Astrocyte (in vitro differentiated cells and primary cell): Measurements from ENCODE around the gene NOPCHAP1. TPM values are rescaled to one million over a fixed set of nuclear protein-coding genes. Genes with fewer than 3 reads are reported as not detected.

Experiments used
- DNase-seq: peaks from one replicate; pipeline ENCODE4 v3.0.0-alpha.2; 2010; ENCODE audit warnings: low read depth
- FAIRE-seq: peaks from 2 replicates; lab custom pipeline; 2011; peaks lifted over from hg19 to GRCh38; lab: Jason Lieb, UNC
- H2AFZ ChIP-seq: 2 replicates; pipeline ENCODE4 v1.6.0; 2012; ENCODE audit warnings: low read depth, low read length, inconsistent platforms
- H3K27ac ChIP-seq: 2 replicates; pipeline ENCODE4 v1.5.1; 2011; ENCODE audit warnings: low read depth, low read length, inconsistent platforms
- H3K27me3 ChIP-seq: 2 replicates; pipeline ENCODE4 v1.6.0; 2011; ENCODE audit warnings: low read length, inconsistent platforms; ENCODE audit not compliant: insufficient read depth
- H3K36me3 ChIP-seq: 2 replicates; pipeline ENCODE4 v1.5.1; 2011; ENCODE audit warnings: low read length, inconsistent platforms; ENCODE audit not compliant: insufficient read depth
- H3K4me1 ChIP-seq: 2 replicates; pipeline ENCODE4 v1.5.1; 2011; ENCODE audit warnings: low read length, inconsistent platforms; ENCODE audit not compliant: insufficient read depth
- H3K4me2 ChIP-seq: 2 replicates; pipeline ENCODE4 v1.6.0; 2012; ENCODE audit warnings: low read length, inconsistent platforms
- H3K4me3 ChIP-seq: 2 replicates; pipeline ENCODE4 v1.5.1; 2011; ENCODE audit warnings: low read depth, mild to moderate bottlenecking, low read length, inconsistent platforms; ENCODE audit not compliant: insufficient read depth
- H3K79me2 ChIP-seq: 2 replicates; pipeline ENCODE4 v1.6.0; 2012; ENCODE audit warnings: mild to moderate bottlenecking, low read length, inconsistent platforms; ENCODE audit not compliant: insufficient read depth
- H3K9ac ChIP-seq: 2 replicates; pipeline ENCODE4 v1.6.0; 2012; ENCODE audit warnings: mild to moderate bottlenecking, low read length, inconsistent platforms
- H3K9me3 ChIP-seq: 2 replicates; pipeline ENCODE4 v1.5.1; 2012; ENCODE audit warnings: low read depth, mild to moderate bottlenecking, low read length, inconsistent platforms; ENCODE audit not compliant: insufficient read depth
- H4K20me1 ChIP-seq: 2 replicates; pipeline ENCODE4 v1.6.0; 2012; ENCODE audit warnings: low read length, inconsistent platforms; ENCODE audit not compliant: insufficient read depth
- H3K27ac Mint-ChIP-seq: one replicate; pipeline ENCODE4 v1.8.0; 2021; ENCODE audit warnings: mild to moderate bottlenecking, mixed read lengths; ENCODE audit not compliant: unreplicated experiment
- H3K27me3 Mint-ChIP-seq: one replicate; pipeline ENCODE4 v1.8.0; 2021; ENCODE audit warnings: low read depth, mixed read lengths; ENCODE audit not compliant: unreplicated experiment
- H3K36me3 Mint-ChIP-seq: one replicate; pipeline ENCODE4 v1.8.0; 2021; ENCODE audit warnings: low read depth, mixed read lengths; ENCODE audit not compliant: unreplicated experiment
- H3K4me1 Mint-ChIP-seq: one replicate; pipeline ENCODE4 v1.8.0; 2021; ENCODE audit warnings: low read depth, mixed read lengths; ENCODE audit not compliant: unreplicated experiment
- H3K4me3 Mint-ChIP-seq: one replicate; pipeline ENCODE4 v1.8.0; 2021; ENCODE audit warnings: mild to moderate bottlenecking, moderate library complexity, mixed read lengths; ENCODE audit not compliant: unreplicated experiment
- H3K9me3 Mint-ChIP-seq: one replicate; pipeline ENCODE4 v1.8.0; 2021; ENCODE audit warnings: mild to moderate bottlenecking, mixed read lengths; ENCODE audit not compliant: unreplicated experiment
- CTCF ChIP-seq: IDR thresholded peaks from 2 replicates; pipeline ENCODE4 v1.5.1; 2011; ENCODE audit warnings: low read depth, mild to moderate bottlenecking, inconsistent platforms, low read length, moderate library complexity; ENCODE audit not compliant: insufficient read depth
- EZH2 ChIP-seq: IDR thresholded peaks from 2 replicates; pipeline ENCODE4 v1.6.1; 2012; ENCODE audit warnings: mild to moderate bottlenecking, low read length, inconsistent platforms; ENCODE audit not compliant: insufficient read depth
- total RNA-seq: library from RNA; stranded (reverse); gene quantifications from 2 replicates; pipeline ENCODE4 v1.2.1, GENCODE V29; 2021

NOPCHAP1 gene
- total RNA-seq, 1 donor from 2014 or later: 26.8 TPM

GRCh38 chr12:105030820-105031807, 45.0 kb downstream of the NOPCHAP1 start:
- TF ChIP-seq CTCF (no peak), EZH2 (no peak)
- DNase-seq (no peak), FAIRE-seq (no peak)
- no peaks in the 10 kb centered on the region for H3K9me3 ChIP-seq
- Mint-ChIP-seq H3K4me3 (no peak overlapping the region), H3K27me3 (no peaks in the 10 kb centered on the region), H3K36me3 (peaks cover 53% of the 10 kb centered on the region), H3K4me1 (no peaks in the 10 kb centered on the region), H3K9me3 (no peaks in the 10 kb centered on the region), H3K27ac (no peak overlapping the region)
- H4K20me1 ChIP-seq: no peaks in the 10 kb centered on the region
- no peaks in the 10 kb centered on the region for H3K4me1 ChIP-seq
- no peak overlapping the region for H3K27ac ChIP-seq
- peaks cover 28% of the 10 kb centered on the region for H3K36me3 ChIP-seq
- H3K27me3 ChIP-seq: no peaks in the 10 kb centered on the region
- H3K79me2 ChIP-seq: no peaks in the 10 kb centered on the region
- no peak overlapping the region for H3K4me3 ChIP-seq
- no peak overlapping the region for H3K4me2 ChIP-seq
- H2AFZ ChIP-seq: no peak overlapping the region
- H3K9ac ChIP-seq: no peak overlapping the region

- peaks cover 46% of the 10 kb centered on the region for H3K36me3 Mint-ChIP-seq
- no peak for FAIRE-seq
Measured at GRCh38 chr12:105032703-105033357, 46.7 kb downstream of the NOPCHAP1 start.

More at GRCh38 chr12:105032703-105033357, 46.7 kb downstream of the NOPCHAP1 start:
- H3K79me2 ChIP-seq: no peaks in the 10 kb centered on the region
- no peaks in the 10 kb centered on the region for H3K9me3 ChIP-seq
- H3K27me3 ChIP-seq: no peaks in the 10 kb centered on the region
- Mint-ChIP-seq H3K4me3 (no peak overlapping the region), H3K9me3 (no peaks in the 10 kb centered on the region), H3K27me3 (no peaks in the 10 kb centered on the region), H3K4me1 (peaks cover 2% of the 10 kb centered on the region), H3K27ac (no peak overlapping the region)
- H3K9ac ChIP-seq: no peak overlapping the region
- no peak overlapping the region for H3K27ac ChIP-seq
- no peak for DNase-seq
- H3K4me3 ChIP-seq: no peak overlapping the region
- no peak overlapping the region for H3K4me2 ChIP-seq
- no peaks in the 10 kb centered on the region for H4K20me1 ChIP-seq
- H3K36me3 ChIP-seq: peaks cover 24% of the 10 kb centered on the region
- H3K4me1 ChIP-seq: no peaks in the 10 kb centered on the region
- TF ChIP-seq EZH2 (no peak), CTCF (no peak)
- H2AFZ ChIP-seq: no peak overlapping the region
